CD14-positive monocyte (primary cell): ENCODE results near the gene SPPL3. TPM values are rescaled to one million over a fixed set of nuclear protein-coding genes. Genes with fewer than 3 reads are reported as not detected.
A peak's percentile ranks its signal among the peaks of the same experiment; 100 is the strongest.

ENCODE experiments used
- DNase-seq, 3 donors: peaks; one replicate each; pipeline ENCODE4 v3.0.0-alpha.2; 2011 to 2022
- H2AFZ ChIP-seq: 2 replicates; pipeline ENCODE4 v1.6.0; 2012; ENCODE audit warnings: mild to moderate bottlenecking, low read depth, low read length, inconsistent platforms; ENCODE audit not compliant: insufficient read depth, poor library complexity, severe bottlenecking
- H3K27ac ChIP-seq, 2 donors: 1 replicate in 1 of 2; 2 replicates in 1 of 2; pipeline ENCODE4 v1.5.1; 2012 to 2013; ENCODE audit warnings: low read length in 2 of 2, control low read depth in 1 of 2, inconsistent platforms in 1 of 2, low read depth in 1 of 2, mild to moderate bottlenecking in 1 of 2
- H3K27me3 ChIP-seq, 2 donors: one replicate each; pipeline versions ENCODE4 v1.6.0 to v1.6.1; 2011 to 2013; ENCODE audit warnings: low read length in 2 of 2; ENCODE audit not compliant: control insufficient read depth in 2 of 2, insufficient read depth in 2 of 2
- H3K36me3 ChIP-seq, 2 donors: replicated peaks in 1 of 2; 1 replicate in 1 of 2; 2 replicates in 1 of 2; pipeline versions ENCODE4 v1.5.1 to v1.6.1; 2012 to 2013; ENCODE audit warnings: low read length in 2 of 2, control low read depth in 1 of 2, inconsistent platforms in 1 of 2, mild to moderate bottlenecking in 1 of 2; ENCODE audit not compliant: insufficient read depth in 2 of 2, control insufficient read depth in 1 of 2
- H3K4me1 ChIP-seq, 2 donors: 1 replicate in 1 of 2; 2 replicates in 1 of 2; pipeline versions ENCODE4 v1.5.1 to v1.6.1; 2012 to 2013; ENCODE audit warnings: low read length in 2 of 2, control low read depth in 1 of 2, inconsistent platforms in 1 of 2, mild to moderate bottlenecking in 1 of 2, moderate library complexity in 1 of 2; ENCODE audit not compliant: insufficient read depth in 2 of 2, control insufficient read depth in 1 of 2
- H3K4me2 ChIP-seq: replicated peaks from 2 replicates; pipeline ENCODE3; 2012; ENCODE audit warnings: low read length, moderate library complexity, mild to moderate bottlenecking; ENCODE audit not compliant: poor library complexity, severe bottlenecking; ENCODE audit errors: extremely low read depth
- H3K4me3 ChIP-seq, 3 experiments: fragments of 200-600 bp in 1 of 3; sonication (generic) in 1 of 3; replicated peaks in 1 of 3; 1 replicate in 2 of 3; 2 replicates in 1 of 3; pipeline ENCODE4 v1.5.1; 2011 to 2013; ENCODE audit warnings: low read length in 3 of 3, mild to moderate bottlenecking in 3 of 3, control low read depth in 2 of 3, low read depth in 2 of 3, inconsistent platforms in 1 of 3, moderate library complexity in 1 of 3
- H3K79me2 ChIP-seq: 2 replicates; pipeline ENCODE4 v1.6.0; 2012; ENCODE audit warnings: mild to moderate bottlenecking, control low read depth, inconsistent platforms, low read length, moderate library complexity; ENCODE audit not compliant: insufficient read depth
- H3K9ac ChIP-seq: 2 replicates; pipeline ENCODE4 v1.6.0; 2017; ENCODE audit warnings: low read length, mild to moderate bottlenecking; ENCODE audit not compliant: insufficient read depth, poor library complexity, severe bottlenecking
- H3K9me3 ChIP-seq, 2 donors: replicated peaks in 1 of 2; 1 replicate in 1 of 2; 2 replicates in 1 of 2; pipeline versions ENCODE4 v1.5.1 to v1.6.1; 2012 to 2013; ENCODE audit warnings: low read length in 2 of 2, control low read depth in 1 of 2; ENCODE audit not compliant: control insufficient read depth in 1 of 2, insufficient read depth in 1 of 2
- H4K20me1 ChIP-seq: 2 replicates; pipeline ENCODE4 v1.6.0; 2012; ENCODE audit warnings: mild to moderate bottlenecking, low read length, control low read depth, moderate library complexity; ENCODE audit not compliant: insufficient read depth
- H3K27ac Mint-ChIP-seq, 7 donors: one replicate each; pipeline ENCODE4 v1.8.0; 2020; ENCODE audit warnings: mild to moderate bottlenecking in 7 of 7, mixed read lengths in 7 of 7, moderate library complexity in 6 of 7, inconsistent platforms in 2 of 7
- H3K27me3 Mint-ChIP-seq, 3 donors: one replicate each; pipeline ENCODE4 v1.8.0; 2021 to 2022; ENCODE audit warnings: low read depth in 3 of 3, mild to moderate bottlenecking in 3 of 3, mixed read lengths in 3 of 3, moderate library complexity in 3 of 3, inconsistent platforms in 1 of 3
- H3K36me3 Mint-ChIP-seq, 2 donors: one replicate each; pipeline ENCODE4 v1.8.0; 2020; ENCODE audit warnings: mixed read lengths in 2 of 2, inconsistent platforms in 1 of 2, mild to moderate bottlenecking in 1 of 2
- H3K4me1 Mint-ChIP-seq: one replicate; pipeline ENCODE4 v1.8.0; 2020; ENCODE audit warnings: mild to moderate bottlenecking, mixed read lengths
- H3K4me3 Mint-ChIP-seq, 2 donors: one replicate each; pipeline ENCODE4 v1.8.0; 2020; ENCODE audit warnings: mild to moderate bottlenecking in 2 of 2, mixed read lengths in 2 of 2, moderate library complexity in 1 of 2
- H3K9me3 Mint-ChIP-seq, 7 donors: one replicate each; pipeline ENCODE4 v1.8.0; 2020 to 2022; ENCODE audit warnings: mixed read lengths in 7 of 7, mild to moderate bottlenecking in 6 of 7, moderate library complexity in 6 of 7, inconsistent platforms in 2 of 7
- WGBS: methylation state at CpG from one replicate; pipeline ENCODE4 v1.1.5; 2013; ENCODE audit warnings: missing lambda C conversion rate; ENCODE audit not compliant: insufficient coverage; 5-methylcytosine and 5-hydroxymethylcytosine counted together
- intact Hi-C, 2 donors: fragments of 100-400 bp; cut with micrococcal nuclease; formaldehyde crosslinking; loops; one replicate each; pipeline versions ENCODE4 v1.15.0 to v1.15.1; 2023
- polyA plus RNA-seq, 3 donors: library from polyadenylated mRNA; depleted of rRNA in 1 of 3; unstranded in 2 of 3; stranded (reverse) in 1 of 3; fragments of 300-500 nt in 2 of 3; fragments of >200 nt in 1 of 3; fragmentation: Illumina TruSeq in 2 of 3; gene quantifications; 1 replicate in 2 of 3; 2 replicates in 1 of 3; pipeline ENCODE4 v1.2.3, GENCODE V29; 2012 to 2021
- TF ChIP-seq, protein P1 (sequence below): fragments of 200-600 bp; IDR thresholded peaks from one replicate; pipeline ENCODE4 v1.8.0; 2022; ENCODE audit warnings: antibody characterized with exemption, mild to moderate bottlenecking

SPPL3 gene
- polyA plus RNA-seq, 3 donors: 14.5 to 18.6 (median 18.5) TPM

DNA sequence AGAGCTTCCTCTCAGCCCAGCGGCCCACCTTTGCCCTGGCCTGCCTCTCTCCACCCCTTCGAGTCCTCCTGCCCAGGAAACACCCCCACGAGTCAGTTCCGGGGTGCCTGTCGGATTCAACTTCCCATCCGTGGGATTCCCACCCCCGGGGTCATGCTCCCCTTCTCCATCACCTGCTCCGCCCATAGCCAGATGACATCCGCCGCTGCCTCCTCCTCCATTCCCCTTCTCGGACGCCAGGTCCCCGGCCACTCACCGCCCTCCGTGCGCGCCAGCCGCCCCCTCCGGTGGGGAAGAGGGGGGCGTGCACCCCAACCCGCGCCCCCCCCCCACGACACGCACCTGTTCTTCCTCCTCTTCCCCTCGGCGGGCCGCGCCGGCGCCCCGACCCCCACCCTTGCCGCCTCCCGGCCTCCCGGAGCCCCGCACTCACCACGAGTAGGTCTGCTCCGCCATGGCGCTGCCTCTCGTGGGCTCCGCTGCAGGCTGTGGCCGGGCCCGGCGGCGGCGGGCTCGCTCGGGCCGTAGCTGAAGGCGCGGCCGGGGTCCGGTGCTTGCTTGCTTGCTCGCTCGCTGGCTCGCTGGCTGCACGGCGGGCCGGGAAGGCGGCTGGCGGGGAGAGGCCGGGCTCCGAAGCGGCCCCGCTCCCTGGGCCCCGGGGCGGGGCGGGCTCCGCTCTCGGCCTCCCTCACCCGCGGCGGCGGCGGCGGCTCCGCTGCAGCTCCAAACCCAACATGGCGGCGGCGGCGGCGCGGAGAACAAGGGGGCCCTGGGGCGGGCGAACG is 554 bp downstream of the SPPL3 start:
- Histone ChIP-seq H3K79me2 (peaks cover 53% of the 10 kb centered on the region), H3K9me3 (no peaks in the 10 kb centered on the region), H3K4me2 (peak overlapping the region; percentile 91), H2AFZ (peak overlapping the region; percentile 80), H4K20me1 (peaks cover 50% of the 10 kb centered on the region), H3K27ac (peak overlapping the region; percentile 51 to 87), H3K9ac (peak overlapping the region; percentile 90), H3K36me3 (peaks cover 0 to 14% of the 10 kb centered on the region in 2 donors), H3K4me1 (peaks cover 31 to 36% of the 10 kb centered on the region in 2 donors), H3K27me3 (no peaks in the 10 kb centered on the region), H3K4me3 (peak overlapping the region; percentile 53 to 90 (median 68))
- DNase-seq: peak; percentile 35 to 71 (median 62)
- Mint-ChIP-seq H3K4me1 (peaks cover 34% of the 10 kb centered on the region), H3K27ac (peak overlapping the region; percentile 88 to 97 (median 93)), H3K36me3 (peaks cover 5 to 13% of the 10 kb centered on the region in 2 donors), H3K4me3 (peak overlapping the region; percentile 100), H3K9me3 (peaks cover 0 to 3% (median 0%) of the 10 kb centered on the region in 7 donors), H3K27me3 (peaks cover 0 to 2% (median 0%) of the 10 kb centered on the region in 3 donors)
- WGBS: under 1% methylated on average over 74 of the region's 85 CpGs
- intact Hi-C loops: loop anchor here (5.0 to 10.0 kb wide), 2 partner anchors 46 to 49 kb away; no protein-coding TSS in a partner anchor
- TF ChIP-seq, protein P1, sequence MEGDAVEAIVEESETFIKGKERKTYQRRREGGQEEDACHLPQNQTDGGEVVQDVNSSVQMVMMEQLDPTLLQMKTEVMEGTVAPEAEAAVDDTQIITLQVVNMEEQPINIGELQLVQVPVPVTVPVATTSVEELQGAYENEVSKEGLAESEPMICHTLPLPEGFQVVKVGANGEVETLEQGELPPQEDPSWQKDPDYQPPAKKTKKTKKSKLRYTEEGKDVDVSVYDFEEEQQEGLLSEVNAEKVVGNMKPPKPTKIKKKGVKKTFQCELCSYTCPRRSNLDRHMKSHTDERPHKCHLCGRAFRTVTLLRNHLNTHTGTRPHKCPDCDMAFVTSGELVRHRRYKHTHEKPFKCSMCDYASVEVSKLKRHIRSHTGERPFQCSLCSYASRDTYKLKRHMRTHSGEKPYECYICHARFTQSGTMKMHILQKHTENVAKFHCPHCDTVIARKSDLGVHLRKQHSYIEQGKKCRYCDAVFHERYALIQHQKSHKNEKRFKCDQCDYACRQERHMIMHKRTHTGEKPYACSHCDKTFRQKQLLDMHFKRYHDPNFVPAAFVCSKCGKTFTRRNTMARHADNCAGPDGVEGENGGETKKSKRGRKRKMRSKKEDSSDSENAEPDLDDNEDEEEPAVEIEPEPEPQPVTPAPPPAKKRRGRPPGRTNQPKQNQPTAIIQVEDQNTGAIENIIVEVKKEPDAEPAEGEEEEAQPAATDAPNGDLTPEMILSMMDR: no peak

DNA sequence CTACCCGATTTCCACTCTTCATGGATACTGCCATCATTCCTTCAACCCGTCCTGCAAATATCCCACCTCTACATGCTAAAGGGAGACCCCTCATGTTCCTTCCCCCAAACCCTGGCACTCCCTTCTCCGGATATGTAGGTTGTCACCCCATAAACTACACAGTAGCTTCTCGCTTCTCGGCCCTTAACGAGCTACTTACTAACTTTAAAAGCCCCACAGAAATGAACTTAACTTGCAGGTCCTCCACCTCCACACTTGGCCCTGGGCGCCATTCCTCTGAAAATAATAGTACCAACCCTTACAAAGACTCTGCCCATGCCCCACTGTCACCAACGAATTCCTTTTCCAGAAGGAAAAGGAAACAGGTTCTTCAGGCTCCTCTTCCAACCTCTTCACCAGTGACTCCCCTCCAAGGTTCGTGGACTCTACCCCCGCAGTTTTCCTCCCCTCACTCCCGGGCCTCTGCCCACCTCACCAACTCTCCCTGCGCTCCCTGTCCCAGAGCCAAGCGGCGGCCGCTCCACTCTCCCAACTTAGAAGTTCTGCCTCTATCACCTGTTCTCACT is 1.2 kb downstream of the SPPL3 start:
- peaks cover 0 to 2% (median 0%) of the 10 kb centered on the region in 3 donors for H3K27me3 Mint-ChIP-seq
- Histone ChIP-seq H3K27ac (peak overlapping the region; percentile 51 to 87), H3K4me3 (peak overlapping the region; percentile 53 to 90 (median 68)), H2AFZ (peak overlapping the region; percentile 80), H3K4me2 (peak overlapping the region; percentile 91), H3K27me3 (no peaks in the 10 kb centered on the region), H3K36me3 (peaks cover 0 to 16% of the 10 kb centered on the region in 2 donors), H3K4me1 (peaks cover 31 to 36% of the 10 kb centered on the region in 2 donors), H4K20me1 (peaks cover 57% of the 10 kb centered on the region), H3K79me2 (peaks cover 59% of the 10 kb centered on the region), H3K9ac (peak overlapping the region; percentile 90), H3K9me3 (no peaks in the 10 kb centered on the region)
- no peak for DNase-seq
- 1% methylated on average over 15 of the region's 15 CpGs for WGBS
- H3K27ac Mint-ChIP-seq: peak overlapping the region; percentile 88 to 97 (median 93)
- H3K4me3 Mint-ChIP-seq: peak overlapping the region; percentile 100
- intact Hi-C loops: loop anchor here (5.0 to 10.0 kb wide), 2 partner anchors 46 to 48 kb away; no protein-coding TSS in a partner anchor
- peaks cover 5 to 13% of the 10 kb centered on the region in 2 donors for H3K36me3 Mint-ChIP-seq
- H3K9me3 Mint-ChIP-seq: peaks cover 0 to 3% (median 0%) of the 10 kb centered on the region in 7 donors
- peaks cover 37% of the 10 kb centered on the region for H3K4me1 Mint-ChIP-seq
- TF ChIP-seq, protein P1: no peak
